HCT116 (cell line): ENCODE results near the gene ABCC8. TPM values are rescaled to one million over a fixed set of nuclear protein-coding genes. Genes with fewer than 3 reads are reported as not detected.

Experiments
- ATAC-seq: fragments of 200-7000 bp; cut with Tn5 transposase; 2 replicates; pipeline ENCODE4 v1.9.1; 2020; ENCODE audit warnings: mild to moderate bottlenecking, moderate library complexity
- BruUV-seq: library from RNA; stranded (reverse); fragments of 400-500 nt; replicated peaks from 2 replicates; lab custom pipeline; 2021; lab: Mats Ljungman, UMichigan
- CTCF ChIA-PET: fragments of 300-600 bp; sonication (Branson Sonifier 250); formaldehyde crosslinking; loops from one replicate; lab custom pipeline; 2021; ENCODE audit warnings: antibody characterized with exemption; lab: Charles Lee
- POLR2A ChIA-PET: fragments of 300-600, 350-600 bp; sonication (Branson Sonifier 250); formaldehyde crosslinking; loops from one replicate; lab custom pipeline; 2021; ENCODE audit warnings: antibody characterized with exemption; lab: Charles Lee
- RAD21 ChIA-PET, 2 experiments: fragments of 300-600 bp; sonication (Branson Sonifier 250); formaldehyde crosslinking; loops; one replicate each; lab custom pipeline; 2023; ENCODE audit warnings: low total read pairs in 2 of 2; ENCODE audit not compliant: uncharacterized antibody in 2 of 2, unreplicated experiment in 2 of 2, low non-redundant PET in 1 of 2; lab: Charles Lee
- DNase-seq: peaks from one replicate; pipeline ENCODE4 v3.0.0-alpha.2; 2010; ENCODE audit warnings: low read depth, low spot score
- H2AFZ ChIP-seq: fragments of 200-600 bp; shearing (Covaris generic), sonication (generic); 2 replicates; pipeline ENCODE4 v1.6.1; 2017; ENCODE audit warnings: low read depth, mixed run types, mixed read lengths, antibody characterized with exemption, low read length; ENCODE audit not compliant: poor library complexity, severe bottlenecking
- H3K27ac ChIP-seq: 2 replicates; pipeline ENCODE4 v1.5.1; 2012; ENCODE audit warnings: low read depth, low read length
- H3K27me3 ChIP-seq: fragments of 200-600 bp; sonication (generic); 2 replicates; pipeline ENCODE4 v1.6.1; 2016; ENCODE audit warnings: mixed run types, low read length, mixed read lengths; ENCODE audit not compliant: insufficient read depth
- H3K36me3 ChIP-seq, 2 experiments: fragments of 200-500 bp in 1 of 2; fragments of 200-600 bp in 1 of 2; sonication (Bioruptor generic) in 1 of 2; sonication (generic) in 1 of 2; 2 replicates each; pipeline versions ENCODE4 v1.5.1 to v1.6.1; 2014 to 2016; ENCODE audit warnings: low read length in 2 of 2, inconsistent platforms in 1 of 2, mixed read lengths in 1 of 2, mixed run types in 1 of 2; ENCODE audit not compliant: insufficient read depth in 2 of 2, control insufficient read depth in 1 of 2
- H3K4me1 ChIP-seq, 2 experiments: fragments of 200-600 bp in 1 of 2; sonication (generic) in 1 of 2; 2 replicates each; pipeline versions ENCODE4 v1.5.1 to v1.6.1; 2012 to 2017; ENCODE audit warnings: low read length in 2 of 2, inconsistent platforms in 1 of 2, mild to moderate bottlenecking in 1 of 2, mixed read lengths in 1 of 2, mixed run types in 1 of 2, moderate library complexity in 1 of 2; ENCODE audit not compliant: insufficient read depth in 2 of 2, control insufficient read depth in 1 of 2
- H3K4me2 ChIP-seq: fragments of 200-600 bp; sonication (generic); 2 replicates; pipeline ENCODE4 v1.6.1; 2017; ENCODE audit warnings: mixed run types, low read length, mixed read lengths
- H3K4me3 ChIP-seq, 2 experiments: fragments of 200-600 bp in 1 of 2; sonication (generic) in 1 of 2; replicated peaks in 1 of 2; 2 replicates each; pipeline ENCODE4 v1.5.1; 2011 to 2016; ENCODE audit warnings: low read length in 2 of 2, control low read depth in 1 of 2, low read depth in 1 of 2, mild to moderate bottlenecking in 1 of 2, mixed read lengths in 1 of 2, mixed run types in 1 of 2
- H3K79me2 ChIP-seq: fragments of 200-600 bp; sonication (generic); 2 replicates; pipeline ENCODE4 v1.6.1; 2017; ENCODE audit warnings: mild to moderate bottlenecking, mixed run types, low read length, moderate library complexity, mixed read lengths; ENCODE audit not compliant: insufficient read depth
- H3K9ac ChIP-seq: fragments of 200-600 bp; sonication (generic); 2 replicates; pipeline ENCODE4 v1.6.1; 2016; ENCODE audit warnings: low read length, mixed read lengths
- H3K9me2 ChIP-seq: fragments of 200-600 bp; sonication (generic), shearing (Covaris generic); 2 replicates; pipeline ENCODE4 v1.6.1; 2017; ENCODE audit warnings: mixed run types, mild to moderate bottlenecking, moderate library complexity; ENCODE audit not compliant: insufficient read depth
- H3K9me3 ChIP-seq, 2 experiments: fragments of 200-500 bp in 1 of 2; fragments of 200-600 bp in 1 of 2; sonication (Bioruptor generic) in 1 of 2; sonication (generic) in 1 of 2; 2 replicates each; pipeline ENCODE4 v1.6.1; 2014 to 2017; ENCODE audit warnings: low read length in 2 of 2, mixed read lengths in 2 of 2, inconsistent platforms in 1 of 2, low read depth in 1 of 2, mild to moderate bottlenecking in 1 of 2, mixed run types in 1 of 2, moderate library complexity in 1 of 2; ENCODE audit not compliant: control insufficient read depth in 1 of 2, insufficient read depth in 1 of 2
- H4K20me1 ChIP-seq: fragments of 200-600 bp; sonication (generic), shearing (Covaris generic); 2 replicates; pipeline ENCODE4 v1.6.1; 2017; ENCODE audit warnings: mixed run types, mild to moderate bottlenecking, moderate library complexity; ENCODE audit not compliant: insufficient read depth
- CBX3 ChIP-seq: IDR thresholded peaks from 2 replicates; pipeline ENCODE4 v1.6.1; 2012; ENCODE audit warnings: low read depth
- CEBPB ChIP-seq: IDR thresholded peaks from 2 replicates; pipeline ENCODE4 v1.6.1; 2012; ENCODE audit warnings: low read depth
- CTCF ChIP-seq, 3 experiments: fragments of 200-600 bp in 1 of 3; sonication (generic) in 1 of 3; IDR thresholded peaks in 2 of 3; conservative IDR thresholded peaks in 1 of 3; 2 replicates each; pipeline ENCODE4 v1.5.1; 2012 to 2017; ENCODE audit warnings: low read depth in 2 of 3, low read length in 2 of 3, antibody characterized with exemption in 1 of 3, borderline replicate concordance in 1 of 3, control low read depth in 1 of 3, mild to moderate bottlenecking in 1 of 3, mixed read lengths in 1 of 3, mixed run types in 1 of 3, moderate library complexity in 1 of 3; ENCODE audit not compliant: insufficient read depth in 1 of 3
- EGR1 ChIP-seq: IDR thresholded peaks from 2 replicates; pipeline ENCODE4 v1.6.1; 2012; ENCODE audit warnings: low read depth
- ELF1 ChIP-seq: IDR thresholded peaks from 2 replicates; pipeline ENCODE4 v1.6.1; 2012; ENCODE audit warnings: low read depth, borderline replicate concordance
- EZH2 ChIP-seq: fragments of 200-600 bp; sonication (generic); IDR thresholded peaks from 2 replicates; pipeline ENCODE4 v1.6.1; 2017; ENCODE audit warnings: antibody characterized with exemption, mixed run types
- EZH2phosphoT487 ChIP-seq: fragments of 200-600 bp; IDR thresholded peaks from 2 replicates; pipeline ENCODE4 v1.6.1; 2018; ENCODE audit warnings: antibody characterized with exemption, borderline replicate concordance
- FOSL1 ChIP-seq: IDR thresholded peaks from 2 replicates; pipeline ENCODE4 v1.6.1; 2012; ENCODE audit warnings: low read depth
- POLR2AphosphoS5 ChIP-seq: IDR thresholded peaks from 2 replicates; pipeline ENCODE4 v1.6.1; 2011; ENCODE audit warnings: mild to moderate bottlenecking, low read depth, low read length, moderate library complexity
- RAD21 ChIP-seq: IDR thresholded peaks from 2 replicates; pipeline ENCODE4 v1.6.1; 2012; ENCODE audit warnings: low read depth, mild to moderate bottlenecking
- REST ChIP-seq: IDR thresholded peaks from 2 replicates; pipeline ENCODE4 v1.6.1; 2012; ENCODE audit warnings: low read depth
- SIN3A ChIP-seq: IDR thresholded peaks from 2 replicates; pipeline ENCODE4 v1.6.1; 2012; ENCODE audit warnings: low read depth
- SP1 ChIP-seq: IDR thresholded peaks from 2 replicates; pipeline ENCODE4 v1.6.1; 2012; ENCODE audit warnings: low read depth
- TCF7L2 ChIP-seq: IDR thresholded peaks from 2 replicates; pipeline ENCODE4 v1.7.0; 2011; ENCODE audit warnings: borderline replicate concordance, inconsistent platforms; ENCODE audit not compliant: insufficient read depth, insufficient read length; ENCODE audit errors: extremely low read depth
- ZBTB33 ChIP-seq: IDR thresholded peaks from 2 replicates; pipeline ENCODE4 v1.6.1; 2011; ENCODE audit warnings: mild to moderate bottlenecking, low read length, moderate library complexity; ENCODE audit not compliant: insufficient replicate concordance; ENCODE audit errors: extremely low read depth
- ZFX ChIP-seq: fragments of 450-650 bp; IDR thresholded peaks from 2 replicates; pipeline ENCODE4 v1.6.1; 2017
- ZNF274 ChIP-seq: fragments of 200-500 bp; sonication (Bioruptor generic); IDR thresholded peaks from 2 replicates; pipeline ENCODE4 v1.6.1; 2014; ENCODE audit warnings: mild to moderate bottlenecking, low read depth, low read length, inconsistent platforms
- intact Hi-C: fragments of 100-400 bp; cut with micrococcal nuclease; formaldehyde crosslinking; loops from 2 replicates; pipeline ENCODE4 v1.10.0; 2022
- total RNA-seq: library from RNA; stranded (reverse); gene quantifications from one replicate; pipeline ENCODE4 v1.2.1, GENCODE V29; 2021; ENCODE audit not compliant: unreplicated experiment
- TF ChIP-seq, protein P1 (sequence below): IDR thresholded peaks from 2 replicates; pipeline ENCODE4 v1.6.1; 2012
- TF ChIP-seq, protein P2 (sequence below): IDR thresholded peaks from 2 replicates; pipeline ENCODE4 v1.6.1; 2012

ABCC8 gene
- total RNA-seq, 1 experiment from 2014 or later = 0.39 TPM

DNA sequence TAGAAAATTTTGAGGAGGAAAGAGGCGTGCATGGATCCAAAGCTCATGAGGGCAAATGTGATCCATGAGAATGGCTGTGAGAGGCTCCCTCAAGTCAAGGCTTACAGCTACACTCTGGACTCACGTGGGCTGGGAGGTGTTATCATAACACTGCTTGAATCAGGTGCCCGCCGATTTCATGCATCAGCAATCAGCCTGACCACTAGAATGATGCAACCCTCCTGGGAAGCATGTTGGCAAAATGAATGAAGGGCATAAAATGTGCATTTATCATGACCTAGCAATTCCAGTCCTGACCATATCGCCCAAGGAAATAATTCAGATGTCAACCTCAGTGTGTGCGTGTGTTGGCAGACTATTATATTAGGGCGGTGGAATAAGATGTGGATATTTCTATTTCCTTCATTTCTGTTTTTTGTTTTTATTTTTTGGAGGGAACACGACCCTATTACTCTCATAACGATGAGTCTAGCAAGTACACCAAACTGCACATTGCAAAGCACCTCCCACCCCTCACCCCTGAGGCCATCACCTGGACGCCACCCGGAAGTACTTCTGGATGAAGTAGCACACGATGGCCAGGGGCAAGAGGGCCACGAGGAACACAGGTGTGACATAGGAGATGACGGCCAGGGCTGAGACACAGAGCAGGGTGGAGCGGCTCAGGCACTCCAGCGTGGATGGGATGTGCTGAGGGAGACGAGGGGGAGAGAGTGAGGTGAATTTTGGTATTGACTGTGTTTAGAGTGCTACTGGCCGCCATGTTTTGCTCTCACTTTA, 72.5 kb downstream of the ABCC8 start:
- H3K36me3 ChIP-seq = no peaks in the 10 kb centered on the region
- H3K4me3 ChIP-seq = no peak overlapping the region
- RAD21 ChIA-PET = no interaction called here
- DNase-seq = no peak
- intact Hi-C loops = no loop called here
- no peak overlapping the region for H3K27ac ChIP-seq
- no peak overlapping the region for H3K9ac ChIP-seq
- H2AFZ ChIP-seq = no peak overlapping the region
- H3K4me2 ChIP-seq = no peak overlapping the region
- peaks cover 0 to 12% of the 10 kb centered on the region in 2 experiments; a peak in 3 of 4 replicates for H3K4me1 ChIP-seq
- CTCF ChIA-PET = no interaction called here
- no peaks in the 10 kb centered on the region for H3K9me3 ChIP-seq
- H3K27me3 ChIP-seq = no peaks in the 10 kb centered on the region
- POLR2A ChIA-PET = no interaction called here
- BruUV-seq = no TSS peak
- H3K79me2 ChIP-seq = no peaks in the 10 kb centered on the region
- H3K9me2 ChIP-seq = no peaks in the 10 kb centered on the region
- no peak for ATAC-seq
- H4K20me1 ChIP-seq = no peaks in the 10 kb centered on the region
- TF ChIP-seq ZFX = no peak
- no peak for TF ChIP-seq TCF7L2
- TF ChIP-seq EZH2 = no peak
- TF ChIP-seq EZH2phosphoT487 = no peak
- no peak for TF ChIP-seq RAD21
- TF ChIP-seq, protein P1, sequence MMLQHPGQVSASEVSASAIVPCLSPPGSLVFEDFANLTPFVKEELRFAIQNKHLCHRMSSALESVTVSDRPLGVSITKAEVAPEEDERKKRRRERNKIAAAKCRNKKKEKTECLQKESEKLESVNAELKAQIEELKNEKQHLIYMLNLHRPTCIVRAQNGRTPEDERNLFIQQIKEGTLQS = no peak
- no peak for TF ChIP-seq ELF1
- no peak for TF ChIP-seq FOSL1
- no peak for TF ChIP-seq CBX3
- no peak for TF ChIP-seq CTCF (IDR thresholded peaks at IDR 0.05 in 2 of 3, conservative IDR thresholded peaks at IDR 0.05 in 1 of 3; ENCODE audit: borderline replicate concordance in 1 of 3, insufficient read depth in 1 of 3, low read depth in 2 of 3, low read length in 2 of 3)
- TF ChIP-seq CEBPB = no peak
- no peak for TF ChIP-seq ZNF274
- TF ChIP-seq REST = no peak
- TF ChIP-seq SP1 = no peak
- no peak for TF ChIP-seq POLR2AphosphoS5
- TF ChIP-seq, protein P2, sequence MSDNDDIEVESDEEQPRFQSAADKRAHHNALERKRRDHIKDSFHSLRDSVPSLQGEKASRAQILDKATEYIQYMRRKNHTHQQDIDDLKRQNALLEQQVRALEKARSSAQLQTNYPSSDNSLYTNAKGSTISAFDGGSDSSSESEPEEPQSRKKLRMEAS = no peak
- TF ChIP-seq EGR1 = no peak
- no peak for TF ChIP-seq ZBTB33
- TF ChIP-seq SIN3A = no peak
